ENCODE data around the gene AP1M2.
A peak's percentile ranks its signal among the peaks of the same experiment; 100 is the strongest.

Gene AP1M2

GRCh38 chr19:10568826-10569651, 18.1 kb downstream of the AP1M2 start, which contains the start of gene CDKN2D:
Gene CDKN2D (minus strand): TSS chr19:10568979. CDS start chr19:10568653, 326 bp downstream.
- Histone ChIP-seq H3K36me3 (peaks cover 20% of the 10 kb centered on the region), H3K9me3 (ENCODE audit: severe bottlenecking) (no peaks in the 10 kb centered on the region), H3K27ac (peak within 1 kb of the TSS; percentile 98), H3K27me3 (ENCODE audit: insufficient read depth, low read depth, severe bottlenecking) (no peaks in the 10 kb centered on the region), H3K4me3 (ENCODE audit: low read depth, low read length) (peak within 1 kb of the TSS; percentile 77)
- peak; percentile 100 for DNase-seq
- TF ChIP-seq, protein P1, sequence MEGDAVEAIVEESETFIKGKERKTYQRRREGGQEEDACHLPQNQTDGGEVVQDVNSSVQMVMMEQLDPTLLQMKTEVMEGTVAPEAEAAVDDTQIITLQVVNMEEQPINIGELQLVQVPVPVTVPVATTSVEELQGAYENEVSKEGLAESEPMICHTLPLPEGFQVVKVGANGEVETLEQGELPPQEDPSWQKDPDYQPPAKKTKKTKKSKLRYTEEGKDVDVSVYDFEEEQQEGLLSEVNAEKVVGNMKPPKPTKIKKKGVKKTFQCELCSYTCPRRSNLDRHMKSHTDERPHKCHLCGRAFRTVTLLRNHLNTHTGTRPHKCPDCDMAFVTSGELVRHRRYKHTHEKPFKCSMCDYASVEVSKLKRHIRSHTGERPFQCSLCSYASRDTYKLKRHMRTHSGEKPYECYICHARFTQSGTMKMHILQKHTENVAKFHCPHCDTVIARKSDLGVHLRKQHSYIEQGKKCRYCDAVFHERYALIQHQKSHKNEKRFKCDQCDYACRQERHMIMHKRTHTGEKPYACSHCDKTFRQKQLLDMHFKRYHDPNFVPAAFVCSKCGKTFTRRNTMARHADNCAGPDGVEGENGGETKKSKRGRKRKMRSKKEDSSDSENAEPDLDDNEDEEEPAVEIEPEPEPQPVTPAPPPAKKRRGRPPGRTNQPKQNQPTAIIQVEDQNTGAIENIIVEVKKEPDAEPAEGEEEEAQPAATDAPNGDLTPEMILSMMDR (IDR thresholded peaks at IDR 0.05; ENCODE audit: low read depth, low read length): no peak

DNA sequence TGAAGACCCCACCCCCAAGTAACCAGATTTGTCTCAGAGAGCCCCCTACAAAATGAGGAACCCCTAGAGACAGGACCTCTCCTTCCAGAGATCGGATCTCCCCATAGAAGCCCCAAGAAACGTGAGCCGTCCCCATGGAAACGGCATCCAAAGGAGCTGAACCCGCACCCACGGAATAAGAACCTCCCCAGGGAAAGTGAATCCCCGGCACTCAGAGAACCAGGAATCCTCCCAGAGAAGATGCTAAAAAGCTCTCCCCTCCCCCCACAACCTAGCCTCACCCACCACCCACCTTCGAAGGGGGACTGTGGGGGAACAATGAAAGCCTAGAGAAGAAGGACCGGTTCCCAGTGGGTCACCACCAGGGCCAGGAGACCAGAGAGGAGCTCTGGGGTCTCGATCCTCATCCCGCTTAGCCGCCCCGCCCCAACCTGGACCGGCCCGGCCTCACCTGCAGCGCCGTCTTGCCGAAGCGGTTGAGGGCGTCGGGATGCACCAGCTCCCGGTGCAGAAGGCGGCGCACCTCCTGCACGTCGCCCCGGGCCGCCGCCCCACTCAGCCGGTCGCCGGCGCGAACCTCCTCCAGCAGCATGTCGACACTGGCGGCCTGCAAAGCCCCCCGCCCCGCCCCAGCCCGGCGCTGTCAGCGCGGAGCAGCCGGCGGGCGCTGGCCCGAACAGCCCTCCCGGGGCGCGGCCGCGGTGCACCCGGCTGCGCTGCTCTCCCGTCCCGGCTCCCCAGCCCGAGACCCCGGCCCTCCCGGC, 18.9 kb downstream of the AP1M2 start:
- no peak for DNase-seq
- Histone ChIP-seq H3K4me3 (ENCODE audit: low read depth, low read length) (peak overlapping the region; percentile 77), H3K27ac (peak overlapping the region; percentile 63), H3K9me3 (ENCODE audit: severe bottlenecking) (no peaks in the 10 kb centered on the region), H3K27me3 (ENCODE audit: insufficient read depth, low read depth, severe bottlenecking) (no peaks in the 10 kb centered on the region), H3K36me3 (peaks cover 28% of the 10 kb centered on the region)
- TF ChIP-seq, protein P1 (IDR thresholded peaks at IDR 0.05; ENCODE audit: low read depth, low read length): no peak

DNA sequence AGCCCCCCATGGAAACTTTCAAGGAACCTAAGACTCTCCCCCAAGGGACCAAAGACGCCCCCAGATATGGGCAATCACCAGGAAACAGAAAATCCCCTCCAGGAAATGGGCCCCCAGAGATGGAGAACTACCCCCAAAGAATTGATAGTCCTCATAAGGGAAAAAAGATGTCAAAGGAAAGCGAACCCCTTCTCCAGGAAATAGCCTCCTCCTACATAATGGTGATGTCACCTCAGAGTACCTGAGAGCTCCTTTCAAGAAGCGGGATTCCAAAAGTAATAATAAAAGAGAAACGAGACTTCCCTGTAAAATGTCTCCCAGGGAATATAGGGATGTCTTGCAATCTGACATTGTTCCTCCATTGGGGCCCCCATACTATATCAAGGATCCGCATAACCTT, 19.5 kb downstream of the AP1M2 start:
- no peak for DNase-seq
- Histone ChIP-seq H3K27ac (no peak overlapping the region), H3K9me3 (ENCODE audit: severe bottlenecking) (no peaks in the 10 kb centered on the region), H3K36me3 (peaks cover 34% of the 10 kb centered on the region), H3K27me3 (ENCODE audit: insufficient read depth, low read depth, severe bottlenecking) (no peaks in the 10 kb centered on the region), H3K4me3 (ENCODE audit: low read depth, low read length) (peak overlapping the region; percentile 77)
- TF ChIP-seq, protein P1 (IDR thresholded peaks at IDR 0.05; ENCODE audit: low read depth, low read length): no peak

DNA sequence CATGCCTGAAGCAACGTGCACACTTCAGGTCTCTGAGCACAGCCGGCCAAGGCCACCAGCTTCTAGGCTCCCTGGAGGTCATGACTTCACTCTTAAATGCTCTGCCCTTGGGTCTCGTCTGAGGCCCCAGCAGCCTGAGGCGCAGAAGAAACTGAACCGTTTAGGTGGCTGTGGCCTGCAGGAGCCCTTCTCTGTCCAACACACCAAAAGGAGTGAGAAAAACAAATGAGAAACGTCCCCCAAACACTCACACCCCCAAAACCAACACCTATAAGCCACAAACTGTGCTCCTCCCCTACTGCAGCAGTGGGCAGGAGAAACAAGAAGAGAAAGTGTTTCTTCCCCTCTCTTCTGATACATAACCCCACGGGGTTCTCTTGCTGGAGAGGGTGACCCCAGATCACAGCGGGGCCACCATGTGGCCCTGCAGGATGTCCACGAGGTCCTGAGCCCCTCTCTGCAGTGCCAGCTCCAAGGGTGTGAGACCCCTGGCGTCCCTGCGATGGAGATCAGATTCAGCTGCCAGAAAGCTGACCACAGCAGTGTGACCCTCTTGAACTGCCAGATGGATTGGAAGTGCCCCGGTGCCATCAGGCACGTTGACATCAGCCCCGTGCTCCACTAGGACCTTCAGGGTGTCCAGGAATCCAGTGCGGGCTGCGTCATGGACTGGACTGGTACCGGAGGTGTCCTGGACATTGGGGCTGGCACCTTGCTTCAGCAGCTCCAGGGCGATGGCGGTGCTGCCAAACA, 20.3 kb downstream of the AP1M2 start:
- Histone ChIP-seq H3K4me3 (ENCODE audit: low read depth, low read length) (no peak overlapping the region), H3K27ac (peak overlapping the region; percentile 50), H3K27me3 (ENCODE audit: insufficient read depth, low read depth, severe bottlenecking) (no peaks in the 10 kb centered on the region), H3K36me3 (peaks cover 42% of the 10 kb centered on the region), H3K9me3 (ENCODE audit: severe bottlenecking) (no peaks in the 10 kb centered on the region)
- DNase-seq: no peak
- TF ChIP-seq, protein P1 (IDR thresholded peaks at IDR 0.05; ENCODE audit: low read depth, low read length): no peak

GRCh38 chr19:10566408-10566657, 20.8 kb downstream of the AP1M2 start:
- H3K4me3 ChIP-seq (ENCODE audit: low read depth, low read length): peak overlapping the region; percentile 23
- peaks cover 47% of the 10 kb centered on the region for H3K36me3 ChIP-seq
- H3K9me3 ChIP-seq (ENCODE audit: severe bottlenecking): no peaks in the 10 kb centered on the region
- TF ChIP-seq, protein P1 (IDR thresholded peaks at IDR 0.05; ENCODE audit: low read depth, low read length): no peak
- H3K27me3 ChIP-seq (ENCODE audit: insufficient read depth, low read depth, severe bottlenecking): no peaks in the 10 kb centered on the region
- peak overlapping the region; percentile 50 for H3K27ac ChIP-seq
- DNase-seq: no peak

Data from WERI-Rb-1 (cell line).